Measurements from ENCODE around the gene TIMM23. TPM values are rescaled to one million over a fixed set of nuclear protein-coding genes. Genes with fewer than 3 reads are reported as not detected.
A peak's percentile ranks its signal among the peaks of the same experiment; 100 is the strongest.

TIMM23 gene
- total RNA-seq, 1 experiment from 2014 or later, result 103 TPM

DNA sequence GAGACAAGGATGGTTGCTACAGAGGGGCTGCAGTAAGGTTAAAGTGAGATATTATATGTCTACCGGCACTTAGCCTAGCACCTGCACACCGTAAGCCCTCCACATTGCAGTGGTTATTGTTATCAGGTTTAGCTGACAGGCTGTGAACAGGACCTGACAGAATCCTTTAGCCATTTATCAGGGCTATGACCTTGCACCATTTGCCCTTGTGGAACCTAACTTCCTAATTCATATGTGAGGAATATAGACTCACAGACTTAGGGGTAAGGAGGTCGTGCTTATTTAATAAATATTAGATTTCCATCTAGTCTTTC lies 48.0 kb downstream of the TIMM23 start:
- peaks cover 6% of the 10 kb centered on the region; the same call in 1 of the 2 replicates for H3K36me3 ChIP-seq (ENCODE audit: control insufficient read depth, insufficient read depth, low read length)
- no peaks in the 10 kb centered on the region for H3K9me3 ChIP-seq (ENCODE audit: control insufficient read depth, insufficient read depth, low read depth, low read length)
- ChIA-PET CTCF (no interaction called here), POLR2A (no interaction called here)
- BruUV-seq (replicated peaks), result no TSS peak
- H3K4me3 ChIP-seq (ENCODE audit: low read depth in 2 of 2, low read length in 2 of 2), result no peak overlapping the region
- in situ Hi-C loops (cut with HindIII; ENCODE audit: low pct_unique_long_range_greater_than_20kb, low sequenced_read_pairs) (no loop called here), intact Hi-C loops (cut with micrococcal nuclease; ENCODE audit: unreplicated experiment) (no loop called here)
- DNase-seq (ENCODE audit: low read depth, low spot score) (no peak), ATAC-seq (no peak)
- H3K4me1 ChIP-seq (ENCODE audit: control insufficient read depth, insufficient read depth, low read length), result peaks cover 51% of the 10 kb centered on the region
- H3K27me3 ChIP-seq (ENCODE audit: control insufficient read depth, insufficient read depth, low read length), result no peaks in the 10 kb centered on the region
- TF ChIP-seq POLR2AphosphoS5 (IDR thresholded peaks at IDR 0.05; ENCODE audit: low read depth, low read length) (no peak), SIN3A (IDR thresholded peaks at IDR 0.05; ENCODE audit: borderline replicate concordance, insufficient read depth, low read depth, low read length) (no peak), TCF7L2 (IDR thresholded peaks at IDR 0.05; ENCODE audit: low read depth, low read length) (no peak)
- TF ChIP-seq, protein P1, sequence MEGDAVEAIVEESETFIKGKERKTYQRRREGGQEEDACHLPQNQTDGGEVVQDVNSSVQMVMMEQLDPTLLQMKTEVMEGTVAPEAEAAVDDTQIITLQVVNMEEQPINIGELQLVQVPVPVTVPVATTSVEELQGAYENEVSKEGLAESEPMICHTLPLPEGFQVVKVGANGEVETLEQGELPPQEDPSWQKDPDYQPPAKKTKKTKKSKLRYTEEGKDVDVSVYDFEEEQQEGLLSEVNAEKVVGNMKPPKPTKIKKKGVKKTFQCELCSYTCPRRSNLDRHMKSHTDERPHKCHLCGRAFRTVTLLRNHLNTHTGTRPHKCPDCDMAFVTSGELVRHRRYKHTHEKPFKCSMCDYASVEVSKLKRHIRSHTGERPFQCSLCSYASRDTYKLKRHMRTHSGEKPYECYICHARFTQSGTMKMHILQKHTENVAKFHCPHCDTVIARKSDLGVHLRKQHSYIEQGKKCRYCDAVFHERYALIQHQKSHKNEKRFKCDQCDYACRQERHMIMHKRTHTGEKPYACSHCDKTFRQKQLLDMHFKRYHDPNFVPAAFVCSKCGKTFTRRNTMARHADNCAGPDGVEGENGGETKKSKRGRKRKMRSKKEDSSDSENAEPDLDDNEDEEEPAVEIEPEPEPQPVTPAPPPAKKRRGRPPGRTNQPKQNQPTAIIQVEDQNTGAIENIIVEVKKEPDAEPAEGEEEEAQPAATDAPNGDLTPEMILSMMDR (IDR thresholded peaks at IDR 0.05), result no peak
- TF ChIP-seq, protein P2, sequence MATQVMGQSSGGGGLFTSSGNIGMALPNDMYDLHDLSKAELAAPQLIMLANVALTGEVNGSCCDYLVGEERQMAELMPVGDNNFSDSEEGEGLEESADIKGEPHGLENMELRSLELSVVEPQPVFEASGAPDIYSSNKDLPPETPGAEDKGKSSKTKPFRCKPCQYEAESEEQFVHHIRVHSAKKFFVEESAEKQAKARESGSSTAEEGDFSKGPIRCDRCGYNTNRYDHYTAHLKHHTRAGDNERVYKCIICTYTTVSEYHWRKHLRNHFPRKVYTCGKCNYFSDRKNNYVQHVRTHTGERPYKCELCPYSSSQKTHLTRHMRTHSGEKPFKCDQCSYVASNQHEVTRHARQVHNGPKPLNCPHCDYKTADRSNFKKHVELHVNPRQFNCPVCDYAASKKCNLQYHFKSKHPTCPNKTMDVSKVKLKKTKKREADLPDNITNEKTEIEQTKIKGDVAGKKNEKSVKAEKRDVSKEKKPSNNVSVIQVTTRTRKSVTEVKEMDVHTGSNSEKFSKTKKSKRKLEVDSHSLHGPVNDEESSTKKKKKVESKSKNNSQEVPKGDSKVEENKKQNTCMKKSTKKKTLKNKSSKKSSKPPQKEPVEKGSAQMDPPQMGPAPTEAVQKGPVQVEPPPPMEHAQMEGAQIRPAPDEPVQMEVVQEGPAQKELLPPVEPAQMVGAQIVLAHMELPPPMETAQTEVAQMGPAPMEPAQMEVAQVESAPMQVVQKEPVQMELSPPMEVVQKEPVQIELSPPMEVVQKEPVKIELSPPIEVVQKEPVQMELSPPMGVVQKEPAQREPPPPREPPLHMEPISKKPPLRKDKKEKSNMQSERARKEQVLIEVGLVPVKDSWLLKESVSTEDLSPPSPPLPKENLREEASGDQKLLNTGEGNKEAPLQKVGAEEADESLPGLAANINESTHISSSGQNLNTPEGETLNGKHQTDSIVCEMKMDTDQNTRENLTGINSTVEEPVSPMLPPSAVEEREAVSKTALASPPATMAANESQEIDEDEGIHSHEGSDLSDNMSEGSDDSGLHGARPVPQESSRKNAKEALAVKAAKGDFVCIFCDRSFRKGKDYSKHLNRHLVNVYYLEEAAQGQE (IDR thresholded peaks at IDR 0.05; ENCODE audit: insufficient read depth in 1 of 2, low read depth in 2 of 2, low read length in 1 of 2), result no peak
- H3K27ac ChIP-seq (ENCODE audit: low read length), result 0 out of 2 replicates have a peak overlapping the region, but pooled peaks have one; percentile 15

DNA sequence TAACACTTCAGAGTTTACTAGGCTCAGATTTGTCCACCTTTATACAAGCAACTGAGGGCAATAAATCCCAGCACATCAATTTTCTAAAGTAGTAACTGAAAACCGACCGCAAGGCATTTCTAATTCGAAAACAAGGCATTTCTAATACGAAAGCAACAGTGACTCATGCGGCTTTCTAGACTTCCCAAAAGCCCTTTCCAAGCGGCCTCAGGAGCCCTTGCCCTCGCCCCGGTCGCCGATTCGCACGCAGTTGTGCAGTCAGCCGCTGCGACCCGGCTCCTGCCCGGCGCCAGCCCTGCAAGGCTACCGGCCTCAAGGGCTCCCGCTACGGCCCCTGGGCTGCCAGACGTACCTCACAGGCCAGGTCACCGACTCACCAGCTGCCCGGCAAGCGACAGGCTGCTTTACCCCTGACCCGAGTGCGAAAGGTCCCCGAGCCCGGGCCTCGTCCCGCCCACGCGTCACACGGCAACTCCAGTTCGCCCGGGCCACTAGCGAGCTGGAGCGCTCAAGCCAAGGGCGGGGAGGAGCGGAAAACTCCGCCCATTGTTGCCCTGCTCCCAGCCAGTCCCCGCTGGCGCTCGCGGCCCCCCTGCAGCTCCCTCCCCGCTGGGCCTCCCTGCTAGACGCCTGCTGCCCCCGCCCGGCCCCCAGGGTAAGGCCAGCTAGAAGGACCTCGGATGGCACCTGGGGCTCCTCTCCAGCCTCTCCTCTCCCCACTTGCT lies 50.9 kb downstream of the TIMM23 start:
- Histone ChIP-seq H3K27me3 (ENCODE audit: control insufficient read depth, insufficient read depth, low read length) (no peaks in the 10 kb centered on the region), H3K9me3 (ENCODE audit: control insufficient read depth, insufficient read depth, low read depth, low read length) (no peaks in the 10 kb centered on the region), H3K27ac (ENCODE audit: low read length) (peak overlapping the region; percentile 79), H3K4me1 (ENCODE audit: control insufficient read depth, insufficient read depth, low read length) (peaks cover 70% of the 10 kb centered on the region), H3K36me3 (ENCODE audit: control insufficient read depth, insufficient read depth, low read length) (no peaks in the 10 kb centered on the region), H3K4me3 (ENCODE audit: low read depth in 2 of 2, low read length in 2 of 2) (peak overlapping the region; percentile 70 to 72)
- BruUV-seq (replicated peaks), result no TSS peak
- DNase-seq (ENCODE audit: low read depth, low spot score), result peak; percentile 74
- POLR2A ChIA-PET, result no interaction called here
- CTCF ChIA-PET, result interaction anchor here (0.7 to 1.1 kb wide), 2 partner anchors 18 to 49 kb away, joined by 3 to 6 read pairs; no protein-coding TSS in a partner anchor
- in situ Hi-C loops (cut with HindIII; ENCODE audit: low pct_unique_long_range_greater_than_20kb, low sequenced_read_pairs), result no loop called here
- ATAC-seq, result peak; percentile 99
- intact Hi-C loops (cut with micrococcal nuclease; ENCODE audit: unreplicated experiment), result no loop called here
- TF ChIP-seq, protein P2 (IDR thresholded peaks at IDR 0.05; ENCODE audit: insufficient read depth in 1 of 2, low read depth in 2 of 2, low read length in 1 of 2), result no peak
- TF ChIP-seq, protein P1 (IDR thresholded peaks at IDR 0.05), result peak; percentile 71
- TF ChIP-seq TCF7L2 (IDR thresholded peaks at IDR 0.05; ENCODE audit: low read depth, low read length) (no peak), POLR2AphosphoS5 (IDR thresholded peaks at IDR 0.05; ENCODE audit: low read depth, low read length) (peak; percentile 77), SIN3A (IDR thresholded peaks at IDR 0.05; ENCODE audit: borderline replicate concordance, insufficient read depth, low read depth, low read length) (peak; percentile 69; the same call in 1 of the 2 replicates)
